ENCODE data around the gene CDK19.

GRCh38 chr6:110622912-110623578 lies 192.2 kb downstream of the CDK19 start:
- TF ChIP-seq CTCF (IDR thresholded peaks at IDR 0.05): no peak
- no peak for TF ChIP-seq POLR2AphosphoS5 (IDR thresholded peaks at IDR 0.05)
- TF ChIP-seq POLR2A (IDR thresholded peaks at IDR 0.05): no peak
- TF ChIP-seq EP300 (IDR thresholded peaks at IDR 0.05): no peak

Measured in upper lobe of left lung (tissue), 4 donors.